Parathyroid adenoma (tissue), 2 donors: ENCODE results near the gene SGPP2.
A peak's percentile ranks its signal among the peaks of the same experiment; 100 is the strongest.
"Not testable (repeated sequence)": the region's sequence is repeated elsewhere in the genome, so short reads cannot be mapped to it uniquely, and the experiment has no call there.

Experiments used
- H2AFZ ChIP-seq: fragments of 300-600 bp; sonication (generic); one replicate; pipeline ENCODE4 v1.7.0; 2017; ENCODE audit warnings: antibody characterized with exemption, mild to moderate bottlenecking
- H3K27ac ChIP-seq: fragments of 300-600 bp; sonication (generic); one replicate; pipeline ENCODE4 v1.7.0; 2017
- H3K27me3 ChIP-seq: fragments of 300-600 bp; sonication (generic); one replicate; pipeline ENCODE4 v1.7.0; 2017; ENCODE audit warnings: low read length; ENCODE audit not compliant: control insufficient read depth, insufficient read depth
- H3K36me3 ChIP-seq: fragments of 300-600 bp; sonication (generic); one replicate; pipeline ENCODE4 v1.7.0; 2017; ENCODE audit warnings: low read length; ENCODE audit not compliant: control insufficient read depth, insufficient read depth
- H3K4me1 ChIP-seq: fragments of 300-600 bp; sonication (generic); one replicate; pipeline ENCODE4 v1.7.0; 2017; ENCODE audit warnings: control low read depth
- H3K4me2 ChIP-seq: fragments of 300-600 bp; sonication (generic); one replicate; pipeline ENCODE4 v1.7.0; 2017; ENCODE audit warnings: low read length
- H3K4me3 ChIP-seq: fragments of 300-600 bp; sonication (generic); one replicate; pipeline ENCODE4 v1.7.0; 2017; ENCODE audit warnings: low read depth, low read length
- H3K79me2 ChIP-seq: fragments of 300-600 bp; sonication (generic); one replicate; pipeline ENCODE4 v1.7.0; 2017; ENCODE audit warnings: control low read depth
- H3K9ac ChIP-seq: fragments of 300-600 bp; sonication (generic); one replicate; pipeline ENCODE4 v1.7.0; 2017; ENCODE audit warnings: mild to moderate bottlenecking
- H3K9me3 ChIP-seq: fragments of 300-600 bp; sonication (generic); one replicate; pipeline ENCODE4 v1.7.0; 2017; ENCODE audit warnings: low read length; ENCODE audit not compliant: control insufficient read depth
- TF ChIP-seq, protein P1 (sequence below): fragments of 300-600 bp; sonication (generic); IDR thresholded peaks from one replicate; pipeline ENCODE4 v1.7.0; 2017; ENCODE audit warnings: antibody characterized with exemption, mild to moderate bottlenecking
- donor health status: primary hyperparathyroidism.

Gene SGPP2

DNA sequence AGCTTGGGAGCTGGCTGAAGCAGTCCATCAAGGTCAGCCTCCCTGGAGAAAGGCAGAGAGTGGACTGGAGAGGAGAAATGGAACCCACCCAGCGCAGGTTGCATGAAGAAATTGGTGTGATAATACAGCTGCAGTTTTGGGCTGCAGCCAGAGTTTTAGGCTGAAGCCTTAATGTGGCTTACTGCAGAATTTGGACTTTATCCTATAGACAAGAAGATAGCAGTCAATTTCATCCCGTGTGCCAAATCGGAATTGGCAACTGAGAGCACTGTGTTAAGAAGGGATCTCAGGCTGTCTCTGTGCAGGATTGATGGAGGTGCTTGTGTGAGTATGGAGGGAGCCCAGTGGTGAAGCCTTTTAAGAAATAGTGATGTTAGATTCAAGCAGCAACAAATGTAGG is 7.5 kb downstream of the SGPP2 start:
- H3K4me2 ChIP-seq: no peak overlapping the region
- H3K9me3 ChIP-seq: no peaks in the 10 kb centered on the region
- no peak overlapping the region for H3K4me3 ChIP-seq
- H2AFZ ChIP-seq: no peak overlapping the region
- no peaks in the 10 kb centered on the region for H3K27me3 ChIP-seq
- TF ChIP-seq, protein P1, sequence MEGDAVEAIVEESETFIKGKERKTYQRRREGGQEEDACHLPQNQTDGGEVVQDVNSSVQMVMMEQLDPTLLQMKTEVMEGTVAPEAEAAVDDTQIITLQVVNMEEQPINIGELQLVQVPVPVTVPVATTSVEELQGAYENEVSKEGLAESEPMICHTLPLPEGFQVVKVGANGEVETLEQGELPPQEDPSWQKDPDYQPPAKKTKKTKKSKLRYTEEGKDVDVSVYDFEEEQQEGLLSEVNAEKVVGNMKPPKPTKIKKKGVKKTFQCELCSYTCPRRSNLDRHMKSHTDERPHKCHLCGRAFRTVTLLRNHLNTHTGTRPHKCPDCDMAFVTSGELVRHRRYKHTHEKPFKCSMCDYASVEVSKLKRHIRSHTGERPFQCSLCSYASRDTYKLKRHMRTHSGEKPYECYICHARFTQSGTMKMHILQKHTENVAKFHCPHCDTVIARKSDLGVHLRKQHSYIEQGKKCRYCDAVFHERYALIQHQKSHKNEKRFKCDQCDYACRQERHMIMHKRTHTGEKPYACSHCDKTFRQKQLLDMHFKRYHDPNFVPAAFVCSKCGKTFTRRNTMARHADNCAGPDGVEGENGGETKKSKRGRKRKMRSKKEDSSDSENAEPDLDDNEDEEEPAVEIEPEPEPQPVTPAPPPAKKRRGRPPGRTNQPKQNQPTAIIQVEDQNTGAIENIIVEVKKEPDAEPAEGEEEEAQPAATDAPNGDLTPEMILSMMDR: no peak
- H3K9ac ChIP-seq: no peak overlapping the region
- no peaks in the 10 kb centered on the region for H3K79me2 ChIP-seq
- no peaks in the 10 kb centered on the region for H3K4me1 ChIP-seq
- H3K27ac ChIP-seq: no peak overlapping the region
- H3K36me3 ChIP-seq: no peaks in the 10 kb centered on the region

DNA sequence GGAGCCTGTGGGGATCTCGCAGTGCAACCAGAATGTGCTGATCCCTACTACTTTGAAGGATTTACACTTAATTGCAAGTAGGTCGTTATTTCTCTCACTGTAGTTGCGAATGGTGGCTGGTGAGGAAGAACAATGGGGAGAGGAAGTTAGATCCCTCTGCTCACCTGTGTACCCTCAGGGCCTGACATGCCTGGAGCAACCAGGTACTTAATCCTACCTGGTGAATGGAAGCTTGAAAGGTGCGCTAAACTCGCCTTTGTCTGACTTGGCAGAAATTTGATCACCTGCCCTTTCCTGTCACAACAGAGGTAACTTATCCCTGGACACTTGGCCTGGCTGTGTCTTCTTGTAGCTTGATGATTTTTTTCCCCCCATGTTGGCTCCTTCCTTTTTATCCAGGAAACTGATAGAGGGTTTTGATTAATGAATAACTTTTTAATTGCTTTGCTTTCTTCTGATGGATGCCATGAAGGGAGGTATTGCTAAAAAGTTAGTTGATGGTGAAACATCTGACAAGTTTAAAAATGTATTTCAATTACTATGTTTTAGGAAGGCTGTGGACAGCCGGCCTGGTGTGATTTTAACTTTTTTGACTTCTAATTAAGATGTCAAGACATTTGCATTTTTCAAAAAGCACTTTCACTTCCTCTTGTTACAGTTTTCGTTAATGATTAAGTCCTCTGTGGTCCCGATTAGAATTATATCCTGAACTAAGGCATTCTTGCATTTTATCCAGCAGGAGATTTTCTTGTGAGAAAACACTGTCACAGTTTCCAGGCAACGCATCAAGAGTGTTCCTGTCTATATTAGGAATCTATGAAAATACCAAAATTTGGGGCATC is 9.2 kb downstream of the SGPP2 start:
- peak overlapping the region; percentile 16 for H3K27ac ChIP-seq
- H3K36me3 ChIP-seq: no peaks in the 10 kb centered on the region
- H3K9me3 ChIP-seq: no peaks in the 10 kb centered on the region
- H3K9ac ChIP-seq: no peak overlapping the region
- no peaks in the 10 kb centered on the region for H3K27me3 ChIP-seq
- no peaks in the 10 kb centered on the region for H3K79me2 ChIP-seq
- H3K4me2 ChIP-seq: peak overlapping the region; percentile 46
- H3K4me3 ChIP-seq: no peak overlapping the region
- peak overlapping the region; percentile 34 for H2AFZ ChIP-seq
- TF ChIP-seq, protein P1: no peak
- no peaks in the 10 kb centered on the region for H3K4me1 ChIP-seq

DNA sequence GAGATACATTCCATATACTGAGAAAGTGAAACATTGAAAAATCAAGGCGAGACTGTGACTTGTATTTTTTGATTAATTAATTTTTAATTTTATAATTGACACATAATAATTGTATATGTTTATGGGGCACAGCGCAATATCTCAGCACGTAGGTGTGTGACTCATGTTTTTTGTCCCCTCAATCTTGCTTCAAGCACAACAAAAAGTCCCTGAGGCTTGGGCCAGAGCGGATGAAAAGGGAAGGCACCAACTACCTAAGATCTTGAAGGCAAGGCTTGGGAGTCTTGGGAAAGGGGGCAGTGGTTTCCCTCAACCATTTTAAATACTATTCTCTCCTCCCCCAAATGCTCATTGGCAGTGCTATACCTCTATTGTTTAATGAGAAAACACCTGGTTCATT is 9.9 kb downstream of the SGPP2 start:
- Histone ChIP-seq H3K9ac (no peak overlapping the region), H3K4me2 (no peak overlapping the region), H3K36me3 (no peaks in the 10 kb centered on the region), H3K27me3 (no peaks in the 10 kb centered on the region), H3K9me3 (no peaks in the 10 kb centered on the region), H3K4me1 (no peaks in the 10 kb centered on the region), H3K4me3 (no peak overlapping the region), H2AFZ (no peak overlapping the region), H3K79me2 (no peaks in the 10 kb centered on the region), H3K27ac (no peak overlapping the region)
- TF ChIP-seq, protein P1: no peak

DNA sequence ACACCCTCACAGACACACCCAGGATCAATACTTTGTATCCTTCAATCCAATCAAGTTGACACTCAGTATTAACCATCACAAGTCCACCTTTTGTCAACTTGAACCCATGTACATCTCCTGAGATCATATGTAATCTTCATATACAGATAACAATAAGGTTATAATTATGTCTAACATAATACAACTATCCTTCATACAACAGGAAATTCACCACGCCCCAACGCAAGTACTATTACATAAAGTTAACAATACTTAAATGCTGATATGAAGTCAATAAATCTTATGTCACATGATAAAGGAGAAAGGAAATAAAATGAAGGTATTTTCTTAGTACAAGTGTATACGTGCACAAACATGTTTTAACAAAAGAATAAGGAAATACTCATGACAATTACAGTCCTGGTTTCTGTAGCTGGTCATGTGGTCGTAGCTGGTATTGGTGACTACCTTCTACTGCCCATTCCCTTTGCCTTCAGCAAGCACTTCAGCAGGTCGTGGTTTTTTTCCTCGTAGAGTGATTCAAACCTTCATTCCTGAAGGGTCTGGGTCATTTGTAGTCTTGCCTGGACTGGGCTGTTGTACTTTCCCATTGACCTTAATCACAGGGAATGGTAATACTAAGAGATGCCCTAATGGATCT is 11.2 kb downstream of the SGPP2 start:
- not testable (repeated sequence) for H2AFZ ChIP-seq, H3K27me3 ChIP-seq, H3K4me2 ChIP-seq, H3K9me3 ChIP-seq, H3K4me1 ChIP-seq, H3K9ac ChIP-seq, H3K27ac ChIP-seq, H3K79me2 ChIP-seq, H3K36me3 ChIP-seq, H3K4me3 ChIP-seq

DNA sequence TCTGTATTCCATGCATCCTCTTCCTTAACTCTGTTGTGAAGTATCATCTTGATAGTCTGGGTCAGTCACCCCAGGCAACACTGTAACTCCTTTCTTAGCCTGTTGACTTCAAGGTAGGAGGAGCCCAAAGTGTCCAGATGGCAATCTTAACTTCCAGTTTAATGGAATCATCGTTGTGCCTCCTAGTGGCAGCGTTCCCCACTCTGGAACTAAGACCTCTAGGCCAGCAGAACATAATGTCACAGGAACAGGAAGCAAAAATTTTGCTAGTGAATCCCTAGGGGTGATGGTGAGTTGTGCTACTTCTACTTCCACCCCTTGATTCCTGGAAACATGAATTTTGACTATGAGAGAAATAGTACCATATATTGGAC is 11.7 kb downstream of the SGPP2 start:
- Histone ChIP-seq H3K4me1 (no peaks in the 10 kb centered on the region), H3K27ac (no peak overlapping the region), H2AFZ (no peak overlapping the region), H3K9me3 (no peaks in the 10 kb centered on the region), H3K4me2 (no peak overlapping the region), H3K9ac (no peak overlapping the region), H3K36me3 (no peaks in the 10 kb centered on the region), H3K79me2 (no peaks in the 10 kb centered on the region), H3K27me3 (no peaks in the 10 kb centered on the region), H3K4me3 (no peak overlapping the region)
- TF ChIP-seq, protein P1: no peak
